ENCODE results near the gene OLIG2.

DNA sequence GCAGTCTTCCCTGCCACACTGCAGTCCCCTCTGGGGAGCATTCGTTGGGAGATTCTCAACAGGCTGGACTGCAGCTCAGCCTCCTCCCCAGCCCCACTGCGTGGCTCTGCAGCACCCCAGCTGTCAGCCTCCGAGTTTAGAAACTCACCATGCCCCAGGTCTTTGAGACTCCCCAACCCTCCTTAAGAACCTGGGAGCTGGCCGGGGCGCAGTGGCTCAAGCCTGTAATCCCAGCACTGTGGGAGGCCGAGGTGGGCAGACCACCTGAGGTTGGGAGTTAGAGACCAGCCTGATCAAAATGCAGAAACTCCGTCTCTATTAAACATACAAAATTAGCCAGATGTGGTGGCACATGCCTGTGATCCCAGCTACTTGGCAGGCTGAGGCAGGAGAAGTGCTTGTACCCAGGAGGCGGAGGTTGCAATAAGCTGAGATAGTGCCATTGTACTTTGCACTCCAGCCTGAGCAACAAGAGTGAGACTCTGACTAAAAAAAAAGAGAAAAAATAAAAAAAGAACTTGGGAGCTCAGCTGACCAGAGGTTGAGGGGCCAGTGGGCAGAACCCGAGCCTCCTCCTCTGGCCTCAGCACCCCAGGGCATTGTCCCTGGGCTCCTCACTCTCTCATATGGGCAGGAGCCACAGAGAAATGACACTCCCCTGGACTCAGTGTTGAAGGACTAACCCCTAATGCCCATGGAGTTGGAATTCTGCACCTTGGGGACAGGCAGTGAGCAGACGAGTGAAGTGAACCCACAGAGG lies 5.6 kb downstream of the OLIG2 start:
- TF ChIP-seq ZNF441 (CRISPR knock-in tag; IDR thresholded peaks at IDR 0.05; ENCODE audit: borderline replicate concordance) (no peak), POLR2AphosphoS5 (IDR thresholded peaks at IDR 0.05; ENCODE audit: low read depth, low read length) (no peak), ZBTB2 (CRISPR knock-in tag; IDR thresholded peaks at IDR 0.05; ENCODE audit: low read depth) (no peak), ARNT (IDR thresholded peaks at IDR 0.05) (no peak), POLR2A (IDR thresholded peaks at IDR 0.05; ENCODE audit: insufficient read depth in 1 of 2, low read depth in 2 of 2, low read length in 2 of 2) (no peak), ZNF543 (CRISPR knock-in tag; IDR thresholded peaks at IDR 0.05) (no peak), ZNF572 (CRISPR knock-in tag; IDR thresholded peaks at IDR 0.05) (no peak), ESRRA (CRISPR knock-in tag; IDR thresholded peaks at IDR 0.05; ENCODE audit: low read depth) (no peak), ZNF703 (CRISPR knock-in tag; IDR thresholded peaks at IDR 0.05; ENCODE audit: borderline replicate concordance) (no peak), MXD1 (CRISPR knock-in tag; IDR thresholded peaks at IDR 0.05) (no peak), CTCF (CRISPR knock-in tag; IDR thresholded peaks at IDR 0.05) (no peak)
- TF ChIP-seq, protein P1, sequence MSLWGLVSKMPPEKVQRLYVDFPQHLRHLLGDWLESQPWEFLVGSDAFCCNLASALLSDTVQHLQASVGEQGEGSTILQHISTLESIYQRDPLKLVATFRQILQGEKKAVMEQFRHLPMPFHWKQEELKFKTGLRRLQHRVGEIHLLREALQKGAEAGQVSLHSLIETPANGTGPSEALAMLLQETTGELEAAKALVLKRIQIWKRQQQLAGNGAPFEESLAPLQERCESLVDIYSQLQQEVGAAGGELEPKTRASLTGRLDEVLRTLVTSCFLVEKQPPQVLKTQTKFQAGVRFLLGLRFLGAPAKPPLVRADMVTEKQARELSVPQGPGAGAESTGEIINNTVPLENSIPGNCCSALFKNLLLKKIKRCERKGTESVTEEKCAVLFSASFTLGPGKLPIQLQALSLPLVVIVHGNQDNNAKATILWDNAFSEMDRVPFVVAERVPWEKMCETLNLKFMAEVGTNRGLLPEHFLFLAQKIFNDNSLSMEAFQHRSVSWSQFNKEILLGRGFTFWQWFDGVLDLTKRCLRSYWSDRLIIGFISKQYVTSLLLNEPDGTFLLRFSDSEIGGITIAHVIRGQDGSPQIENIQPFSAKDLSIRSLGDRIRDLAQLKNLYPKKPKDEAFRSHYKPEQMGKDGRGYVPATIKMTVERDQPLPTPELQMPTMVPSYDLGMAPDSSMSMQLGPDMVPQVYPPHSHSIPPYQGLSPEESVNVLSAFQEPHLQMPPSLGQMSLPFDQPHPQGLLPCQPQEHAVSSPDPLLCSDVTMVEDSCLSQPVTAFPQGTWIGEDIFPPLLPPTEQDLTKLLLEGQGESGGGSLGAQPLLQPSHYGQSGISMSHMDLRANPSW (CRISPR knock-in tag; IDR thresholded peaks at IDR 0.05; ENCODE audit: borderline replicate concordance) = no peak

All from HepG2 (cell line).